ENCODE measurements around the gene ZNF445. TPM values are rescaled to one million over a fixed set of nuclear protein-coding genes. Genes with fewer than 3 reads are reported as not detected.

ZNF445 gene
- total and polyA plus RNA-seq, 9 of the 15 experiments (the other 6 are each of a cell fraction or from before 2014, with no cell fraction given), result 1.2 to 26.9 (median 10.6) TPM

DNA sequence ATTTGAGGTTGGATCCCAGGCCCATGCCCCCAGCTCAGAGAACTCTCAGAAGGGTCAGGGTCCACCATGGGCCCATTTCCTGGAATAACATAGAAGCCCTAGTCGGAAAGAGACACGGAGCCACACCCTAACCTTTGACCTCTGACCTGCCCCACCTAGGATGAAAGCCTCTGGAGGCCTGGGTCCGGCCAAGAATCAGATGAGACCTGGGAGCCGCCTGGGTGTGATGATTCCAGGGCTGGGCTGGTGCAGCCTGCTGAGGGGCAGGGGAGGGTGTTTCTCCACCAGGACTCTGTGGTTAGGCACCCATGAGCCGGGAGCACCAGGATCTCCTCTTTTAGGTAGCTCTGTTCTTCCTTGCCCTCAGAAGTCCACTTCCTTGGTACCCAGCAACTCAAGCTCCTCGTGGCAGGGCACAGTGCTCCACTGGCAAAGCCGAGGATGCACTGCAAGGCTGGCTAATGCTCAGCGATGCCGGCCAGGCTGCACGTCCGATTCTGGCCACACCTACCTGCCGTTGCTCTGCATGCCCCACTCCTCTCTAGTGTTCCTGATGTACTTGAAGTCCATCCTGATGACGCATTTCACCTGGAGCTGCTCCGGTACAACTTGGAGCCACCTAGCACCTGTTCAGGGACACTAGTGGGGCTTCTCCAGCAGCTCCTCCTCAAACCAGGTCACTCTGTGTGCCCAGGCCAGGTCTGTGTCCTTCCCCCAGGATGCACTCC is 57.4 kb downstream of the ZNF445 start (continued):
- TF ChIP-seq MGA (IDR thresholded peaks at IDR 0.05), result no peak
- peak; percentile 91 for TF ChIP-seq NR2C1 (IDR thresholded peaks at IDR 0.05)
- TF ChIP-seq NR2C1 (tag; IDR thresholded peaks at IDR 0.05), result peak; percentile 92
- TF ChIP-seq MYNN (IDR thresholded peaks at IDR 0.05), result no peak
- no peak for TF ChIP-seq MYNN (CRISPR knock-in tag; IDR thresholded peaks at IDR 0.05)
- TF ChIP-seq ZNF212 (CRISPR knock-in tag; IDR thresholded peaks at IDR 0.05), result no peak
- no peak for TF ChIP-seq NFYB (IDR thresholded peaks at IDR 0.05; ENCODE audit: extremely low read depth, insufficient read length)
- TF ChIP-seq ZBTB7A (IDR thresholded peaks at IDR 0.05; ENCODE audit: borderline replicate concordance, control insufficient read depth, low read depth, low read length), result 0 out of 2 replicates have a peak, but pooled peaks have one; percentile 11
- no peak for TF ChIP-seq HDAC6 (IDR thresholded peaks at IDR 0.05; ENCODE audit: low read depth, low read length)
- TF ChIP-seq POLR2G (IDR thresholded peaks at IDR 0.05; ENCODE audit: low read depth, low read length), result 0 out of 2 replicates have a peak, but pooled peaks have one; percentile 21
- TF ChIP-seq EGR1 (conservative IDR thresholded peaks at IDR 0.05), result no peak

Measured in K562 (cell line).